GM12864 (cell line): ENCODE data around the gene MTCH1.

Experiments
- DNase-seq: peaks from one replicate; pipeline ENCODE4 v3.0.0-alpha.2; 2011; ENCODE audit warnings: low read depth
- H3K4me3 ChIP-seq: 2 replicates; pipeline ENCODE4 v1.5.1; 2011; ENCODE audit warnings: mild to moderate bottlenecking, low read depth, low read length, control low read depth
- CTCF ChIP-seq: IDR thresholded peaks from 2 replicates; pipeline ENCODE4 v1.5.1; 2011; ENCODE audit warnings: low read depth, mild to moderate bottlenecking, moderate library complexity, low read length, control low read depth, inconsistent platforms; ENCODE audit errors: missing control alignments

The MTCH1 gene

GRCh38 chr6:37021356-37022129 lies 35.5 kb upstream of the MTCH1 start:
- no peak for DNase-seq
- no peak overlapping the region for H3K4me3 ChIP-seq
- peak; percentile 33 for TF ChIP-seq CTCF

GRCh38 chr6:37020812-37021211 lies 34.8 kb upstream of the MTCH1 start:
- no peak for DNase-seq
- no peak for TF ChIP-seq CTCF
- no peak overlapping the region for H3K4me3 ChIP-seq

DNA sequence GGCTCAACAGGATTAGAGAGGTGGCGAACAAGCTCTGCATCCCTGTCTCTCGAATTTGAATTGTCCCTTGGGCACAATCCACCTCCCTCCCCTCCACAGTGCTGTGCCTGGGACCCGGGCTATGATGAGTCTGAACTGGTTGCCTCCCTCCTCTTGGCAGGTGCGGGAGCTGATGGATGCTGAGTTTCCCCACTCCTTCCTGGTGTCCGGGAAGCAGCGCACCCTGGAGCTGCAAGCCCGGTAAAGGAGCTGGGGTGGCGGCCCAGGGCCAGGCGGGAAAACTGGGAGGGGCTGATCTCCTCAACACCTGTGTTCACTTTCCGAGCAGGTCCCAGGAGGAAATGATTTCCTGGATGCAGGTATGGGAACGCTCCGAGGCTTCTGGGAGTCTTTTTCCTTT lies 34.4 kb upstream of the MTCH1 start:
- no peak for TF ChIP-seq CTCF
- DNase-seq = no peak
- H3K4me3 ChIP-seq = no peak overlapping the region

DNA sequence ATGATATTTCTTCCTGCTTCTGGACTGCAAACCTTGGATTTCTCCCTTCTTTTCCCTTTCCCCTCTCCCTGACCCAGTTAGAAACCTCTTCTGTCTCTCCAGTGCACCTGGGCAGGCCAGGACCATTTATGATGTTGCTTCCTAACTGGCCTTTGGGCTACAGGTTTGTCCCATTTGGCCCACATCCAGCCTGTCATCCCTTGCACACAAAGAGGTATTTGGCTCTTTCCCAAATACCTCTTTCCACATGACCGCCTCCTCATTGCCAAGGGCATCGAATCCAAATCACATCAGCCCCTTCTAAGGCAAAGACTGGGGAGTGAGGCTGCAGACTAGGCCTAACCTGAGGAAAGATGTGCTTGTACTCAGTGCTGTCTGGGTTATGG lies 33.1 kb upstream of the MTCH1 start:
- no peak overlapping the region for H3K4me3 ChIP-seq
- DNase-seq = no peak
- TF ChIP-seq CTCF = no peak

GRCh38 chr6:37018198-37019064 lies 32.4 kb upstream of the MTCH1 start:
- no peak overlapping the region for H3K4me3 ChIP-seq
- peak; percentile 98 for TF ChIP-seq CTCF
- DNase-seq = peak; percentile 73

DNA sequence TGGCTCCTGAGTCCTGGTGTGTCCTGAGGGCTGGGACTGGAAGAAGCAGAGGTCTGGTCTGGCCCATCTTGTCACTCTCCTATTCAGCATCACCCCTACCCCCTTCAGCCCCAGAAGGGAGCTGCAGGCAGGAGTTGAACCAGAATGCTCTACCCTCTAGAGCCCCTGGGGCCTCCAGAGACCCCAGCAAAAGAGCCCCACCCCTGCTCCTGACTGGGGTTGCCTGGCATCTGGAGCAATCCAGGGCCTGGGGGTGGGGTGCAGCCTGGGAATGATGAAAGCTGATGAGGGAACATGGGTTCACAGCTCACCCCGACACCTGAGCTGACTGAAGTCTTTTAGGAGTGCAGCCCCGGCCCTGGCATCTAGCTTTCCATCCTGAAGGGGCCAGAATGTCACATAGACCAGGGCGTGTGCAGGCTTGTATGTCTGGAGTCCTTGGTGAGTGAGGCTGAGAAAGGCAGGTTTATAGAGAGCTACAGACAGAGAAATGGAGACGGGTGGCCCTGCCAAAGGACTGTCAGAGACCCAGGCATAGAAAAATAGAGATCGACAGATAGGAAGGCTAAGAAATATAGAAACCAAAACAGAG lies 31.7 kb upstream of the MTCH1 start:
- DNase-seq = no peak
- no peak for TF ChIP-seq CTCF
- H3K4me3 ChIP-seq = no peak overlapping the region
